Naive thymus-derived CD8-positive, alpha-beta T cell (primary cell): ENCODE results near the gene ZNF738. TPM values are rescaled to one million over a fixed set of nuclear protein-coding genes. Genes with fewer than 3 reads are reported as not detected.
"Not testable (repeated sequence)": the region's sequence is repeated elsewhere in the genome, so short reads cannot be mapped to it uniquely, and the experiment has no call there.

Experiments
- ATAC-seq, 2 donors: fragments of 150-1000 bp; cut with Tn5 transposase in 1 of 2; sonication (Bioruptor Pico), chemical (Tn5 transposase) in 1 of 2; 1 replicate in 1 of 2; 2 replicates in 1 of 2; pipeline ENCODE4 v1.10.0; 2021; ENCODE audit warnings: mild to moderate bottlenecking in 2 of 2, moderate library complexity in 2 of 2
- POLR2A ChIA-PET: fragments of 350-600 bp; sonication (Branson Sonifier 250); formaldehyde crosslinking; loops from one replicate; lab custom pipeline; 2021; ENCODE audit warnings: antibody characterized with exemption; lab: Charles Lee
- DNase-seq, 10 donors: peaks; one replicate each; pipeline versions ENCODE4 v3.0.0 to v3.0.0-alpha.2; 2020 to 2022
- H3K27ac Mint-ChIP-seq, 10 donors: one replicate each; pipeline ENCODE4 v1.8.0; 2020 to 2022; ENCODE audit warnings: mild to moderate bottlenecking in 10 of 10, mixed read lengths in 10 of 10, moderate library complexity in 4 of 10, inconsistent platforms in 1 of 10
- H3K27me3 Mint-ChIP-seq, 5 donors: one replicate each; pipeline ENCODE4 v1.8.0; 2021 to 2022; ENCODE audit warnings: mixed read lengths in 5 of 5
- H3K36me3 Mint-ChIP-seq, 3 donors: one replicate each; pipeline ENCODE4 v1.8.0; 2020 to 2022; ENCODE audit warnings: mixed read lengths in 3 of 3, mild to moderate bottlenecking in 2 of 3, inconsistent platforms in 1 of 3
- H3K4me1 Mint-ChIP-seq, 4 donors: one replicate each; pipeline ENCODE4 v1.8.0; 2021 to 2022; ENCODE audit warnings: mixed read lengths in 4 of 4
- H3K4me3 Mint-ChIP-seq, 10 donors: one replicate each; pipeline ENCODE4 v1.8.0; 2020 to 2022; ENCODE audit warnings: mild to moderate bottlenecking in 10 of 10, mixed read lengths in 10 of 10, moderate library complexity in 6 of 10, inconsistent platforms in 1 of 10
- H3K9me3 Mint-ChIP-seq, 9 donors: one replicate each; pipeline ENCODE4 v1.8.0; 2020 to 2022; ENCODE audit warnings: mixed read lengths in 9 of 9, mild to moderate bottlenecking in 3 of 9, inconsistent platforms in 1 of 9, moderate library complexity in 1 of 9
- polyA plus RNA-seq, 3 donors: library from polyadenylated mRNA; unstranded; fragments of 300-500 nt; fragmentation: Illumina TruSeq; gene quantifications; one replicate each; pipeline ENCODE4 v1.2.3, GENCODE V29; 2021
- total RNA-seq, 8 experiments: library from RNA in 2 of 8; stranded (reverse) in 2 of 8; gene quantifications; one replicate each; pipeline ENCODE4 v1.2.3 and lab custom pipeline; 2021 to 2026

Gene ZNF738
- total RNA-seq = 10 to 100 TPM in 1 of 2 experiments, 1 to 10 TPM in 1; 9.8 to 12.4 TPM
- 1 to 10 TPM; 3.9 to 4.1 (median 3.9) TPM for polyA plus RNA-seq
- 7.4 to 15.9 (median 8.8) reads per million in 6 experiments for total RNA-seq (lab: John Stamatoyannopoulos, UW)

DNA sequence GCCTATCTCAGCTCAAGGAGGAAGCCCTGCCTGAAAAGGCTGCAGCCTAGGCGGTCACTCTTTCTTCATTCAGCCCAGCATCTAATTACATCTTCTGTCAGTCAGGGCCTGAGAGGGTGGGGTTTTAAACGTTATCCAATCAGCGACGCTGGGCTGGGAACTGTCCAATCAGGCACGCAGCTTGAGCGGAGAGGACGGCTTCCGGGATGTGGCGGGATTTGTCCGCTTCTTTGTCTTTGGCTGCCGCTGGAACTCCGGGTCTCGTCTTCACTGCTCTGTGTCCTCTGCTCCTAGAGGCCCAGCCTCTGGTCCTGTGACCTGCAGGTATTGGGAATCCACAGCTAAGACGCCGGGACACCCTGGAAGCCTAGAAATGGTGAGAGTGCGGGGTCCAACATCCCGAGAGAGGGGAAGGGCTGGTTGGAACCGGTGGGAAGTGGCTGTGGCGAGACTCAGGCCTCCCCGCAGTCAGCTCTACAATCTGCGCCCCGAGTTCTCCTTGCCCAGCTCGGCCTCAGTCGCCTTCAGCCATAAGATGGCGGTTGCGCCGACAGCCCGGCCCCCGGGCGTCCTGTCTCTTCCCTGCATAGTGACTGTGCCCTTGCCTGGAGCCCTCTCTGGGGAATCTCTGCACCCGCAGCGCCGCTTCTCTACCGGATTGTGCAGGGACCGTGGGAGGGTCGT is at the start of gene ZNF738:
Gene ZNF738, plus strand, starts transcription at position 233 of the 684 bp plus-strand sequence. Its CDS starts 141 bp downstream, at position 374.
- H3K4me1 Mint-ChIP-seq = peaks cover 0 to 22% (median 18%) of the 10 kb centered on the region in 4 donors
- peak within 1 kb of the TSS; percentile 96 to 100 (median 99) for H3K4me3 Mint-ChIP-seq
- H3K27ac Mint-ChIP-seq = peak within 1 kb of the TSS; percentile 93 to 97 (median 95)
- no peaks in the 10 kb centered on the region for H3K27me3 Mint-ChIP-seq
- H3K36me3 Mint-ChIP-seq = peaks cover 10 to 21% (median 15%) of the 10 kb centered on the region in 3 donors
- POLR2A ChIA-PET = interaction anchor here (0.6 to 2.4 kb wide), 7 partner anchors 30 to 477 kb away, joined by 3 to 43 read pairs (median 6); partner anchors contain the start of genes ZNF429, ZNF43, ZNF431 and ZNF493
- DNase-seq (peak; percentile 64 to 92 (median 78)), ATAC-seq (peak; percentile 95)
- H3K9me3 Mint-ChIP-seq = peaks cover 0 to 16% (median 0%) of the 10 kb centered on the region in 9 donors

DNA sequence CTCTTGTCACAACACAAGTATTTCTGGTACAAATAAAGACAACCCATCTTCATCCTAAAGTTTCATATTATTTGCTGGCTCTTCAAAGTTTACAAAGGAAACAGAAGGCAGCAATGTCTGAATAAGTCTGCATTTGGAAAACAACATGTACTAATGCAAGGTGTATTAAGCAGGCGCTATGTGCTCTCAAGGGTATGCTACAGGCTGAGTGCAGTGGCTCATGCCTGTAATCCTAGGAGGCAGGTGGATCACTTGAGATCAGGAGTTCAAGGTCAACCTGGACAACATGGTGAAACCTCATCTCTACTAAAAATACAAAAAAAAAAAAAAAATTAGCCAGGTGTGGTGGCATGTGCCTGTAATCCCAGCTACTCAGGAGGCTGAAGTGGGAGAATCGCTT is 46.0 kb upstream of the ZNF738 start:
- H3K27ac Mint-ChIP-seq = peak overlapping the region in 7 of 10 donors; percentile 24 to 74 (median 33)

DNA sequence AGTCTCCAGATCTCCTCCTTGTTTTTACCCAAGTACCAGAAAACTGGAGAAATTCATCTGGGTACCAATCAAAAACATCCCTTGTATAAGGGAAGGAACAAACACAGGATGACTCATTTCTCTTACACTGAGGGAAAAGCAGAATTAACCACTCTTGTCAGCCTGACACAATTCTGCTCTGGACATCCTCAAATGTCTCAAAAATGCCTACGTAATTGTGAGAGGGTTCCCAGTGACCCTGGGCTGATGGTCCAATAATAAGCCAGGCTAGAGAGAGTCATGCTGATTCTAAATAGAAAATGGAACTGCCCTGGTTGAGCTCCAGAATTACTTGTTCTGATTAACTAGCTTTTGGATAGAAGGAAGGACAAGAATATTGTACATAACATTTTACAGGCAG is 44.1 kb upstream of the ZNF738 start:
- no peak for DNase-seq
- ATAC-seq = no peak
- H3K4me1 Mint-ChIP-seq = peaks cover 18 to 72% (median 56%) of the 10 kb centered on the region in 4 donors
- H3K27me3 Mint-ChIP-seq = no peaks in the 10 kb centered on the region
- peak overlapping the region in 1 of 10 donors; percentile 36 for H3K4me3 Mint-ChIP-seq
- H3K9me3 Mint-ChIP-seq = peaks cover 0 to 87% (median 0%) of the 10 kb centered on the region in 9 donors
- POLR2A ChIA-PET = interaction anchor here (1.8 kb wide), 1 partner anchor 14 kb away, joined by 4 read pairs; no protein-coding TSS in a partner anchor
- H3K27ac Mint-ChIP-seq = peak overlapping the region in 4 of 10 donors; percentile 28 to 75 (median 48)
- peaks cover 22 to 50% (median 27%) of the 10 kb centered on the region in 3 donors for H3K36me3 Mint-ChIP-seq

More for the DNA sequence above, 46.0 kb upstream of the ZNF738 start:
- not testable (repeated sequence) for H3K27me3 Mint-ChIP-seq, ATAC-seq, DNase-seq
- Mint-ChIP-seq H3K4me1 (peaks cover 16 to 65% (median 48%) of the 10 kb centered on the region in 4 donors), H3K4me3 (peak overlapping the region in 1 of 10 donors; percentile 10), H3K9me3 (peaks cover 0 to 85% (median 0%) of the 10 kb centered on the region in 9 donors), H3K36me3 (peaks cover 23 to 51% (median 29%) of the 10 kb centered on the region in 3 donors)
- POLR2A ChIA-PET = interaction anchor here (0.7 kb wide), 2 partner anchors 169 to 780 kb away, joined by 4 to 5 read pairs; no protein-coding TSS in a partner anchor

DNA sequence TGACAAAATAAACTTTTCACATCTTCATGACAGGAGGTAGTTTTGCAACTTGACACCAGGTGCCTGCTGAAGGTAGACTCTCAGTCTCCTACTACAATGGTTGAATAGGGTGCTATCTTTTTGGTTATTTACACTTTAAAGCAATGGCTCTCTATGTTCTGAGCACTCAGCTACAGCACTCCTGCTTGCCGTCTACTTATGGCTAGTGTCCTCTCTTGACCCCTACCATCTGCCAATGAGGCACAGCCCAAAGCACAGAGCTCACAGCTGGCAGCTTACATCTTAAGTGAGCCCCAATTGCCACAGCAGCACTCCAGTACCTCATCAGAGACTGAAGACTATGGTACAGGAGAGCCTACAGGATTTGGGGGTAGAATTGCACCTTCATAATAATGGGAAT is 41.0 kb upstream of the ZNF738 start:
- Mint-ChIP-seq H3K4me3 (peak overlapping the region in 2 of 10 donors; percentile 13 to 38), H3K27me3 (no peaks in the 10 kb centered on the region), H3K36me3 (peaks cover 18 to 64% (median 38%) of the 10 kb centered on the region in 3 donors), H3K27ac (peak overlapping the region in 4 of 10 donors; percentile 37 to 68 (median 48)), H3K4me1 (peaks cover 26 to 80% (median 69%) of the 10 kb centered on the region in 4 donors), H3K9me3 (peaks cover 0 to 89% (median 0%) of the 10 kb centered on the region in 9 donors)
- ATAC-seq = no peak
- no peak for DNase-seq
- POLR2A ChIA-PET = interaction anchor here (0.7 kb wide), 1 partner anchor 18 kb away, joined by 5 read pairs; no protein-coding TSS in a partner anchor

DNA sequence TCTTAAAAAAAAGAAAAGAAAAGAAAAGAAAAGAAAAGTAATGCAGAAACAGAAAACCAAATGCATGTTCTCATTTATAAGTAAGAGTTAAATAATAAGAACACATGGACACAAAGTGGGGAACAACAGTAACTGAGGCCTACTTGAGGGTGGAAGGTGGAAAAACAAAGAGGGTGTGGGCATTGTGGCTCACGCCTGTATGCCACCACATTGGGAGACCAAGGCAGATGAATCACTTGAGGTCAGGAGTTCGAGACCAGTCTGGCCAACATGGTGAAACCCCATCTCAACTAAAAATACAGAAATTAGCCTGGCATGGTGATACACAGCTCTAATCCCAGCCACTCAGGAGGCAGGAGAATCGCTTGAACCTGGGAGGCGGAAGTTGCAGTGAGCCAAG is 37.7 kb upstream of the ZNF738 start:
- no peak for DNase-seq
- Mint-ChIP-seq H3K4me3 (peak overlapping the region in 6 of 10 donors; percentile 10 to 67 (median 38)), H3K27ac (peak overlapping the region in 5 of 10 donors; percentile 3 to 73 (median 52)), H3K27me3 (no peaks in the 10 kb centered on the region), H3K36me3 (peaks cover 25 to 77% (median 50%) of the 10 kb centered on the region in 3 donors), H3K9me3 (peaks cover 0 to 91% (median 7%) of the 10 kb centered on the region in 9 donors), H3K4me1 (peaks cover 34 to 83% (median 75%) of the 10 kb centered on the region in 4 donors)
- no peak for ATAC-seq
- POLR2A ChIA-PET = no interaction called here

DNA sequence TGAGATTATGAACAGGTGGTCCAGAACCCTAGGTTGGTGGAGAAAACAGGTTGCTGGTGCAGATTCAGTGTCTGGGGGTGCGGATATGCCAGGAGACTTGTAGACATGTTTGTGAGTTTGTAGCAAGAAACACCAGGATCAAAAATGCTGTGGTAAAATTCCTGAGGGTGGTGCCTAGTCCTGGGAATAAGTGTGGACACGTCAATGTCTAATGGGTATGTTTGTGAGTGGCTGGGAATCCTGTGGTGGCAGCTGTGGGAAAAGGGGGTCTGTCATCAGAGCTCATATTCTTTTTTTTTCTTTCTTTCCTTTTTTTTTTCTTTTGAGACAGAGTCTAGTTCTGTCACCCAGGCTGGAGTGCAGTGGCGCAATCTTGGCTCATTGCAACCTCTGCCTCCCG is 36.8 kb upstream of the ZNF738 start:
- Mint-ChIP-seq H3K36me3 (peaks cover 29 to 84% (median 57%) of the 10 kb centered on the region in 3 donors), H3K27ac (peak overlapping the region in 3 of 10 donors; percentile 5 to 52 (median 49)), H3K9me3 (peaks cover 0 to 90% (median 10%) of the 10 kb centered on the region in 9 donors), H3K4me3 (peak overlapping the region in 5 of 10 donors; percentile 14 to 67 (median 24)), H3K27me3 (no peaks in the 10 kb centered on the region), H3K4me1 (peaks cover 38 to 82% (median 79%) of the 10 kb centered on the region in 4 donors)
- no peak for ATAC-seq
- POLR2A ChIA-PET = interaction anchor here (0.7 to 1.1 kb wide), 2 partner anchors 35 to 37 kb away, joined by 3 to 6 read pairs; partner anchors contain the start of gene ZNF738
- DNase-seq = no peak

DNA sequence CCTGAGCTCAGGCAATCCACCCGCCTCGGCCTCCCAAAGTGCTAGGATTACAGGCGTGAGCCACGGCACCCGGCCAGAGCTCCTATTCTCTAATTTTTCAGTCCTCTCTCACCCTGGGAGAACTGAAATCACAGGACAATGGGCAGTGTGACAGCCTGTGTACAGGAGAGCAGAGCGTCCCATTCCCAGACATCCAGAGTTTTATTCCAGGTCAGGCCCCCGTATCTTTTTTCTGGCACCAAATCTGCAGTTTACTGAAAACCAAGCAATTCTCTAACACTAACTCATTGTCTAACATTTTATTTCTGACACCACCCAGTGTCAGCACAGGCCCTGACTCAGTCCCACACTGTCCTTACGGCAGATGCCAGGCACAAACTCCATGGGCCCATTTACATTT is 36.3 kb upstream of the ZNF738 start:
- no peak for DNase-seq
- peak overlapping the region in 3 of 10 donors; percentile 3 to 18 (median 4) for H3K4me3 Mint-ChIP-seq
- peaks cover 25 to 84% (median 55%) of the 10 kb centered on the region in 3 donors for H3K36me3 Mint-ChIP-seq
- peaks cover 0 to 86% (median 10%) of the 10 kb centered on the region in 9 donors for H3K9me3 Mint-ChIP-seq
- POLR2A ChIA-PET = interaction anchor here (0.7 to 1.1 kb wide), 2 partner anchors 34 to 36 kb away, joined by 3 to 6 read pairs; partner anchors contain the start of gene ZNF738
- H3K27ac Mint-ChIP-seq = peak overlapping the region in 2 of 10 donors; percentile 31 to 57
- no peak for ATAC-seq
- H3K4me1 Mint-ChIP-seq = peaks cover 36 to 82% (median 77%) of the 10 kb centered on the region in 4 donors
- H3K27me3 Mint-ChIP-seq = no peaks in the 10 kb centered on the region

DNA sequence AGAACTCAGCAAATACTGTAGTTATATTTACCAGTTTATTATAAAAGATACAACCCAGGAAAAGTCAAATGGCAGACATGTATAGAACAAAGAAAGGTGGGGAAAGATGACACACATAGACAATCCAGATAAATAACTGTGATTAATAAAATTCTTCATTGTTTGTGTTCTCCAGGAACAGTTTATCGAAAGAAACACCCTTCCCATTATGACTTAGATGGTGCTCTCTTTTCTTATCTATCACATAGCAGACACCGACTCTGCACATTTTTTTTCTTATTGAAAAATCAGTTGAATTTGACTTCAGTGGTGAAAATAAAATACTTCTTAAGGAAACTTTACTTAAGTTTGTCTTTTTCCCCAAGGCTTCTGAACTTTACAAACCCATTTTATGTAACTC is 35.8 kb upstream of the ZNF738 start:
- Mint-ChIP-seq H3K36me3 (peaks cover 23 to 83% (median 58%) of the 10 kb centered on the region in 3 donors), H3K4me3 (peak overlapping the region in 2 of 10 donors; percentile 16 to 46), H3K9me3 (peaks cover 0 to 81% (median 10%) of the 10 kb centered on the region in 9 donors), H3K27me3 (no peaks in the 10 kb centered on the region), H3K4me1 (peaks cover 32 to 82% (median 77%) of the 10 kb centered on the region in 4 donors), H3K27ac (peak overlapping the region in 2 of 10 donors; percentile 31 to 57)
- no peak for DNase-seq
- POLR2A ChIA-PET = no interaction called here
- no peak for ATAC-seq

DNA sequence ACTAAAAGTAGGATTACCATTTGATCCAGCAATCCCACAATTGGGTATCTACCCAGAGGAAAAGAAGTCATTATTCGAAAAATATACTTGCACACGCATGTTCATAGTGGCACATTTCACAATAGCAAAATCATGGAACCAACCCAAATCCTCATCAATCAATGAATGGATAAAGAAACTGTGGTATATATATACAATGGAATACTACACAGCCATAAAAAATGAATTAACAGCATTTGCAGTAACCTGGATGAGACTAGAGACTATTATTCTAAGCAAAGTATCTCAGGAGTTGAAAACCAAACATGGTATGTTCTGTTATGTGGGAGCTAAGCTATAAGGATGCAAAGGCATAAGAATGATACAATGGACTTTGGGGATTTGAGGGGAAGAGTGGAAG is 32.6 kb upstream of the ZNF738 start:
- POLR2A ChIA-PET = no interaction called here
- H3K36me3 Mint-ChIP-seq = peaks cover 16 to 60% (median 49%) of the 10 kb centered on the region in 3 donors

DNA sequence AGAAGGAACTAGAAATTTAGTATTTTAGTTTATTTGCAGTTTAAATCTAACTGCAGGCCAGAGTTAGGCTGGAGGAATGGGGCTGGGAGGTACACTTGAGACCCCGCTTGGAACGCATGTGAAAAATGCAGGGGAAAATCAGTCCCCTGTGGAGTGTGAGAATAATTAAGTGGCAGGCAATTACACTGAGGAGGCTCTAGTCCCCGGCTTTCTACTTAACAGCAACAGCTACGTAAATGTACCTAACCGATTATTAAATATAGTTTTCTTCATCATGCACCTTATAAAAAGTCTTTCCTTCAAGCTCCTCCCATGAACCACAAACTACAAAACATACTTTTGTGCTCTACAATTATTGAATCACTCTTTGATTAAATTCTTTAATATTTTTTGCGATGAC is 30.4 kb upstream of the ZNF738 start:
- DNase-seq (no peak), ATAC-seq (peak; percentile 20 to 33)
- peaks cover 20 to 56% (median 43%) of the 10 kb centered on the region in 4 donors for H3K4me1 Mint-ChIP-seq
- peak overlapping the region; percentile 98 to 99 (median 99) for H3K27ac Mint-ChIP-seq
- H3K27me3 Mint-ChIP-seq = no peaks in the 10 kb centered on the region
- POLR2A ChIA-PET = interaction anchor here (0.6 to 2.7 kb wide), 19 partner anchors 10 to 763 kb away, joined by 3 to 43 read pairs (median 6); partner anchors contain the start of genes ZNF100, ZNF257, ZNF429 and ZNF43
- peaks cover 16 to 40% (median 35%) of the 10 kb centered on the region in 3 donors for H3K36me3 Mint-ChIP-seq
- H3K4me3 Mint-ChIP-seq = peak overlapping the region; percentile 97 to 99 (median 99)
- peaks cover 0 to 35% (median 10%) of the 10 kb centered on the region in 9 donors for H3K9me3 Mint-ChIP-seq

More for the DNA sequence above, 32.6 kb upstream of the ZNF738 start:
- peak overlapping the region; percentile 16 to 68 (median 53) for H3K4me3 Mint-ChIP-seq
- peaks cover 27 to 77% (median 65%) of the 10 kb centered on the region in 4 donors for H3K4me1 Mint-ChIP-seq
- ATAC-seq (no peak), DNase-seq (no peak)
- H3K27ac Mint-ChIP-seq = peak overlapping the region in 3 of 10 donors; percentile 13 to 48 (median 44)
- H3K9me3 Mint-ChIP-seq = peaks cover 0 to 57% (median 10%) of the 10 kb centered on the region in 9 donors
- no peaks in the 10 kb centered on the region for H3K27me3 Mint-ChIP-seq

DNA sequence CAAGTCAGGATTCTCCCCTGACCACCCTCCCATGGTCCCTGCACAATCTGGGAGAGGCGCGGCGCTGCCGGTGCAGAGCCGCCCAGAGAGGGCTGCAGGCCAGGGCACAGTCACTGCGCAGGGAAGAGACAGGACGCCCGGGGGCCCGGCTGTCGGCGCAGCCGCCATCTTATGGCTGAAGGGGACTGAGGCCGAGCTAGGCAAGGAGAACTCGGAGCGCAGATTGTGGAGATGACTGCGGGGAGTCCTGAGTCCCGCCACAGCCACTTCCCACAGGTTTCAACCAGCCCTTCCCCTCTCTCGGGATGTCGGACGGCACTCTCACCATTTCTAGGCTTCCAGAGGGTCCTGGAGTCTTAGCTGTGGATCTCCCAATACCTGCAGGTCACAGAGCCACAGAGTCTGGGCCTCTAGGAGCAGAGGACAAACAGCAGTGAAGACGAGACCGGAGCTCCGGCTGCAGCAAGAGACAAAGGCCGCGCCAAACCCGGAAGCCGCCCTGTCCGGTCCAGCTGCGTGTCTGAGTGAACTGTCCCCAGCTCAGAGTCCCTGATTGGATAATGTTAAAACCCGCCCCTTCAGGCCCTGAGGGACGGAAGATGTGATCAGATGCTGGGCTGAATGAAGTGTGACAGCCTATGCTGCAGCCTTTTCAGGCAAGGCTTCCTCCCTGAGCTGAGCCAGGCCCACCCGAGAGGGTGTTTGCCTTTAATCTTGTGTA is 29.8 kb upstream of the ZNF738 start, which contains the start of gene ZNF708:
Gene ZNF708, minus strand, starts transcription at position 526 of the 721 bp plus-strand sequence. Its CDS starts 198 bp downstream, at position 328.
- H3K27ac Mint-ChIP-seq = peak within 1 kb of the TSS; percentile 98 to 99 (median 99)
- POLR2A ChIA-PET = interaction anchor here (0.6 to 2.7 kb wide), 23 partner anchors 10 to 1945 kb away, joined by 3 to 43 read pairs (median 4); partner anchors contain the start of genes ZNF100, ZNF257, ZNF429 and ZNF43
- DNase-seq (peak; percentile 51 to 85 (median 70)), ATAC-seq (peak; percentile 94 to 96)
- peaks cover 16 to 50% (median 38%) of the 10 kb centered on the region in 4 donors for H3K4me1 Mint-ChIP-seq
- peaks cover 16 to 34% (median 33%) of the 10 kb centered on the region in 3 donors for H3K36me3 Mint-ChIP-seq
- no peaks in the 10 kb centered on the region for H3K27me3 Mint-ChIP-seq
- peak within 1 kb of the TSS; percentile 97 to 99 (median 99) for H3K4me3 Mint-ChIP-seq
- peaks cover 0 to 29% (median 13%) of the 10 kb centered on the region in 9 donors for H3K9me3 Mint-ChIP-seq
